ENCODE results near the gene ISL1.

The ISL1 gene

GRCh38 chr5:51383131-51384121 lies at the start of gene ISL1:
Gene ISL1, plus strand, starts transcription at chr5:51383448. Its CDS starts 224 bp downstream, at chr5:51383672.
- TF ChIP-seq CTCF (conservative IDR thresholded peaks at IDR 0.05; ENCODE audit: low read length) = no peak
- peak; percentile 61 for DNase-seq (ENCODE audit: low read depth)
- H3K4me3 ChIP-seq (ENCODE audit: low read length) = peak within 1 kb of the TSS; percentile 58

DNA sequence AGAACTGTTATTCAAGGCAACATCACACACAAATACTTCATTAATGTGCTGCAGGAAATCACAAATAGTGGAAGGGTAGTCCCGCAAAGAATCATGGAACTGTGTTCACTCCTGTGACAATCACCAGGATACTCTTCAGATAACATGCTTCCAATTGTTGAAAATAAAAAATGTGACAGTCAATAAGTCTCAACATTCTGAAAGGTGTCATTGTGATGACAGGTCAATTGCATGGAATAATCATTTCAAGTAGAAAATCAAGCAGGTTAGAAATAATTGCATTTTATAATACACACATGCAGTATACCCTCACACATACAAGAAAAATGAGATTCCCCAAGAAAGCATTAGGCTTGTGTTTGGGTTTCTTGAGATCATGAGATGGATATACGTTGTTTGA lies 46.4 kb upstream of the ISL1 start:
- no peak for DNase-seq (ENCODE audit: low read depth)
- no peak overlapping the region for H3K4me3 ChIP-seq (ENCODE audit: low read length)
- TF ChIP-seq CTCF (conservative IDR thresholded peaks at IDR 0.05; ENCODE audit: low read length) = no peak

GRCh38 chr5:51345106-51345505 lies 38.1 kb upstream of the ISL1 start:
- TF ChIP-seq CTCF (conservative IDR thresholded peaks at IDR 0.05; ENCODE audit: low read length) = no peak
- H3K4me3 ChIP-seq (ENCODE audit: low read length) = no peak overlapping the region
- peak; percentile 31 for DNase-seq (ENCODE audit: low read depth)

- no peak for TF ChIP-seq CTCF (conservative IDR thresholded peaks at IDR 0.05; ENCODE audit: low read length)
These were observed 36.1 kb upstream of the ISL1 start for GRCh38 chr5:51347157-51347556.

GRCh38 chr5:51347704-51348103 lies 35.5 kb upstream of the ISL1 start:
- H3K4me3 ChIP-seq (ENCODE audit: low read length) = no peak overlapping the region
- no peak for TF ChIP-seq CTCF (conservative IDR thresholded peaks at IDR 0.05; ENCODE audit: low read length)
- DNase-seq (ENCODE audit: low read depth) = no peak

More at GRCh38 chr5:51347157-51347556, 36.1 kb upstream of the ISL1 start:
- no peak for DNase-seq (ENCODE audit: low read depth)
- H3K4me3 ChIP-seq (ENCODE audit: low read length) = no peak overlapping the region

DNA sequence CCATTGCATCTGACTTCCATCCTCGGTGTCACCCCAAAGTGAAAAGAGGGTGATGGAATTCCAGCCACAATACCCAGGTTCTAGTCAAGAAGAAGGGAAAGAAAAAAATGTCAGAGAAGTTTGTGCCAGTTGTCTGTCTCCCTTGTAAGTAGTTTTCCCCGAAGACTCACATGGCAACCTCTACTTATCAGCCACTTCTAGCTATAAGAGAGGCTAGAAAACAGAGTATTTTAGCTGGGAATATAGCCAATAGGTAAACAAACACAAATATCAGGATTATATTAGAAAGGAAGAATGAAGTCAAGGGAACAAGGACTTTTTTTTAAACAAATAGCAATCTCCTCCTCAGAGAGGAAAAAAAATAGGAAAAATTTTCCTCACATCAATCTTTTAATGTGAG lies 12.2 kb upstream of the ISL1 start:
- DNase-seq (ENCODE audit: low read depth) = no peak
- no peak overlapping the region for H3K4me3 ChIP-seq (ENCODE audit: low read length)
- no peak for TF ChIP-seq CTCF (conservative IDR thresholded peaks at IDR 0.05; ENCODE audit: low read length)

Measured in AG10803 (cell line).